Measurements from ENCODE around the gene EPHB6.

EPHB6 gene

GRCh38 chr7:142832417-142832816 lies 22.5 kb upstream of the EPHB6 start:
- Histone ChIP-seq H3K36me3 (ENCODE audit: control insufficient read depth, insufficient read depth, low read length) (no peaks in the 10 kb centered on the region), H3K27ac (ENCODE audit: insufficient read depth, low read depth, low read length, poor library complexity, severe bottlenecking) (no peak overlapping the region), H3K27me3 (ENCODE audit: control insufficient read depth, insufficient read depth, low read length, poor library complexity, severe bottlenecking) (no peaks in the 10 kb centered on the region), H3K4me1 (ENCODE audit: control insufficient read depth, insufficient read depth, low read length) (no peaks in the 10 kb centered on the region), H3K9me3 (ENCODE audit: control insufficient read depth, low read length) (no peaks in the 10 kb centered on the region), H3K4me3 (ENCODE audit: insufficient read depth, low read depth, low read length) (no peak overlapping the region)
- WGBS, 2 experiments = 94 to 96% methylated on average over 2 of the region's 2 CpGs

DNA sequence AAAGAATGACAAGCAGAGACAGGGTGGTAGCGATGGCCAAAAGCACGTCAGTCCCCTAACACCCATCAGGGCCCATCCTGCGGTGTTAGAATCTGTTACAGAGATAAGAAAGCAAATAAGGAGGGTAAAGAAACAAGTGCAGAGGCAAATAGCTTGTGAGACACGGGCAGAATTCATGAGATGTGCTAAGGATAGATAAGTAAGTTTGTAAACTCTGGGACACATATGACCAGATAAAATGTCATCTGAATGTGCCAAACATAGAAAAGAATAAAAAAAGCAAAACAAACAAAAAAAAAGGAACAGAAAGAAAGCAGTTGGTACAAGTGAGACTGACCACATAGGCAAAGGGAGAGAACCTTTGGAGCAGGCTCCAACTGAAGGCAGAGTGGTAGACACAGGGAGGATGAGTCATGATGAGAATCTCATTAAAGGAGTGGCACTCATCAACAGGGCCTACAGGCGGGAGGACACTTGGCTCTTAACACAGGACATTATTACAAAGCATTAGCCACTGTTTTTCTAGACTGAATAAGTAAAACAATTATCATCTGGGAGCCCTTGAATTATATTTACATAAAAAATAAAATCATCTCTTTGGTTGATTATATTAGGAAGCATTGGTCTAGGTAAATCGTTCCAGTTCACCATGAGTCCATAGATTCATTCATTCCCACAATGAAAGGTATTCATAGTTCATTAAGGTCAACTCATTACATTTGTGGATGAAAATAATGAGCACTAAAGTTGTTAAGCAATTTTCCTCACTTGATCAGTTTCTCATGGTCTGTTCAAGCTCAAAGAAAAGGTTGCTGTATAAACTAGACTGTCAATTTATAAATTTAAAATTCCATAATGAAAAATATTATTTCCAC lies 21.5 kb upstream of the EPHB6 start:
- 66 to 91% methylated on average over 5 of the region's 6 CpGs for WGBS, 2 experiments
- no peaks in the 10 kb centered on the region for H3K36me3 ChIP-seq (ENCODE audit: control insufficient read depth, insufficient read depth, low read length)
- no peak overlapping the region for H3K27ac ChIP-seq (ENCODE audit: insufficient read depth, low read depth, low read length, poor library complexity, severe bottlenecking)

GRCh38 chr7:142835487-142835886 lies 19.4 kb upstream of the EPHB6 start:
- Histone ChIP-seq H3K27ac (ENCODE audit: insufficient read depth, low read depth, low read length, poor library complexity, severe bottlenecking) (no peak overlapping the region), H3K27me3 (ENCODE audit: control insufficient read depth, insufficient read depth, low read length, poor library complexity, severe bottlenecking) (no peaks in the 10 kb centered on the region), H3K9me3 (ENCODE audit: control insufficient read depth, low read length) (no peaks in the 10 kb centered on the region), H3K4me1 (ENCODE audit: control insufficient read depth, insufficient read depth, low read length) (no peaks in the 10 kb centered on the region), H3K4me3 (ENCODE audit: insufficient read depth, low read depth, low read length) (no peak overlapping the region), H3K36me3 (ENCODE audit: control insufficient read depth, insufficient read depth, low read length) (no peaks in the 10 kb centered on the region)
- WGBS, 2 experiments = 21 to 30% methylated on average over 3 of the region's 3 CpGs

More for the DNA sequence above, 21.5 kb upstream of the EPHB6 start:
- Histone ChIP-seq H3K4me3 (ENCODE audit: insufficient read depth, low read depth, low read length) (no peak overlapping the region), H3K9me3 (ENCODE audit: control insufficient read depth, low read length) (no peaks in the 10 kb centered on the region), H3K27me3 (ENCODE audit: control insufficient read depth, insufficient read depth, low read length, poor library complexity, severe bottlenecking) (no peaks in the 10 kb centered on the region), H3K4me1 (ENCODE audit: control insufficient read depth, insufficient read depth, low read length) (no peaks in the 10 kb centered on the region)

- H3K4me1 ChIP-seq (ENCODE audit: control insufficient read depth, insufficient read depth, low read length) = no peaks in the 10 kb centered on the region
- 93 to 98% methylated on average over 2 of the region's 3 CpGs for WGBS, 2 experiments
- H3K27ac ChIP-seq (ENCODE audit: insufficient read depth, low read depth, low read length, poor library complexity, severe bottlenecking) = no peak overlapping the region
- H3K27me3 ChIP-seq (ENCODE audit: control insufficient read depth, insufficient read depth, low read length, poor library complexity, severe bottlenecking) = no peaks in the 10 kb centered on the region
- no peak overlapping the region for H3K4me3 ChIP-seq (ENCODE audit: insufficient read depth, low read depth, low read length)
- no peaks in the 10 kb centered on the region for H3K9me3 ChIP-seq (ENCODE audit: control insufficient read depth, low read length)
- H3K36me3 ChIP-seq (ENCODE audit: control insufficient read depth, insufficient read depth, low read length) = no peaks in the 10 kb centered on the region
Measured at GRCh38 chr7:142836426-142836825, 18.4 kb upstream of the EPHB6 start.

DNA sequence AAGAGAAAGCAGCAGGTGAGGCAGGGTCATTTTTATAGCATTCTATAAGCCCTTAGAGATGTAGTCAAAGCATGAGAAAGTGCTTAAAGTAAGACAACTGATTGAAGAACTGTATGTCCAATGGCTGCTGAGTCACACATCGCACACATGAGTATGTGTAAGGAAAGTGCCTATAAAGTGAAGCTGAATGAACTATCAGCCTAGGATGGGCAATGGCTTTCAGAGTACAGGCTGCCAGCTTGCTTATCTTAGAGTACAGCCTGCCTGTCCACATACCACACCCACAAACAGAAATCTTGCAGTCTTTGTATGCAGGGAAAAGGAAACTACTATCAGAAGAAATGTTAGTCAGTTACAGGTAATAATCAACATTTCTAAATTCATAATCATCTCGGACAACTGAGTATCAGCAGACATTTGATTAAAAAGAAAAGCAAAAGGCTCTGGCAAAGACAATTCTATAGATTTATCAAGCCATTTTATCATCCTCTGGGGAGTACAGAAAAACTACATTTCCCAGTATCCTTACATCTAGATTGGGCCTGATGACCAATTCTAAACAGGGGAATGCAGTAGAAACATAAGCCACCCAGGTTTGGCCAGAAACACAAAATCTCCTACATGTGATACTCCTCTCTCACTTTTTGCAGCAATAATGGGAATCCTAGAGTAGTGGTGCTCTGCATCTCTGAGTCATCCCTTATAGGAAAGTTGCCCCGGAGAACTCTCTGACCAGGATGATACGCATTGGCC lies 16.2 kb upstream of the EPHB6 start:
- no peaks in the 10 kb centered on the region for H3K4me1 ChIP-seq (ENCODE audit: control insufficient read depth, insufficient read depth, low read length)

GRCh38 chr7:142842251-142842766 lies 12.6 kb upstream of the EPHB6 start:
- H3K4me1 ChIP-seq (ENCODE audit: control insufficient read depth, insufficient read depth, low read length) = no peaks in the 10 kb centered on the region
- H3K9me3 ChIP-seq (ENCODE audit: control insufficient read depth, low read length) = no peaks in the 10 kb centered on the region
- no peak overlapping the region for H3K27ac ChIP-seq (ENCODE audit: insufficient read depth, low read depth, low read length, poor library complexity, severe bottlenecking)
- no peak overlapping the region for H3K4me3 ChIP-seq (ENCODE audit: insufficient read depth, low read depth, low read length)
- H3K36me3 ChIP-seq (ENCODE audit: control insufficient read depth, insufficient read depth, low read length) = no peaks in the 10 kb centered on the region
- WGBS, 2 experiments = 95 to 100% methylated on average over 1 of the region's 1 CpG
- H3K27me3 ChIP-seq (ENCODE audit: control insufficient read depth, insufficient read depth, low read length, poor library complexity, severe bottlenecking) = no peaks in the 10 kb centered on the region

More for the DNA sequence above, 16.2 kb upstream of the EPHB6 start:
- Histone ChIP-seq H3K9me3 (ENCODE audit: control insufficient read depth, low read length) (no peaks in the 10 kb centered on the region), H3K27ac (ENCODE audit: insufficient read depth, low read depth, low read length, poor library complexity, severe bottlenecking) (no peak overlapping the region), H3K27me3 (ENCODE audit: control insufficient read depth, insufficient read depth, low read length, poor library complexity, severe bottlenecking) (no peaks in the 10 kb centered on the region), H3K36me3 (ENCODE audit: control insufficient read depth, insufficient read depth, low read length) (no peaks in the 10 kb centered on the region), H3K4me3 (ENCODE audit: insufficient read depth, low read depth, low read length) (no peak overlapping the region)
- 70 to 72% methylated on average over 4 of the region's 4 CpGs for WGBS, 2 experiments

GRCh38 chr7:142847353-142847752 lies 7.5 kb upstream of the EPHB6 start:
- WGBS, 2 experiments = 95% methylated on average over 1 to 2 of the region's 2 CpGs
- Histone ChIP-seq H3K27ac (ENCODE audit: insufficient read depth, low read depth, low read length, poor library complexity, severe bottlenecking) (no peak overlapping the region), H3K4me3 (ENCODE audit: insufficient read depth, low read depth, low read length) (no peak overlapping the region), H3K9me3 (ENCODE audit: control insufficient read depth, low read length) (no peaks in the 10 kb centered on the region), H3K27me3 (ENCODE audit: control insufficient read depth, insufficient read depth, low read length, poor library complexity, severe bottlenecking) (no peaks in the 10 kb centered on the region), H3K4me1 (ENCODE audit: control insufficient read depth, insufficient read depth, low read length) (no peaks in the 10 kb centered on the region), H3K36me3 (ENCODE audit: control insufficient read depth, insufficient read depth, low read length) (no peaks in the 10 kb centered on the region)

DNA sequence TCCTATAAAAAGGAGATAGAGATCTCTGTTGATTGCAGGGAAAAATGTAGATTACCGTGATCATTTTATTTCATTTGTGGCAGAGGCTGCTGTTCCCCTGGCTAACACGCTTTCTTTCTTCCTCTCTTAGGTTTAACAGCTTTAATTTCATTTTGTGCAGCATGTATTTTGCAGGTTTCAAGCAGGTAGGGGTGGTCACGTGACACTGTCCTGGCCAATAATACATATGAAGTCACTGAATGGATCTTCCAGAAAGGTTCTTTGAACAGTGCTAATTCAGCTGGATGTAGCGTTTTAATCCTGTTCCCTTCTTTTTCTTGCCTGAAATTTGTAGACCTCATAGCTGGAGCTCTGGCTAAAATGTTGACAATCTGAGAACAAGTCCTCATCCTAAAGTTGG lies 3.6 kb upstream of the EPHB6 start:
- Histone ChIP-seq H3K4me1 (ENCODE audit: control insufficient read depth, insufficient read depth, low read length) (no peaks in the 10 kb centered on the region), H3K36me3 (ENCODE audit: control insufficient read depth, insufficient read depth, low read length) (no peaks in the 10 kb centered on the region), H3K9me3 (ENCODE audit: control insufficient read depth, low read length) (no peaks in the 10 kb centered on the region), H3K4me3 (ENCODE audit: insufficient read depth, low read depth, low read length) (no peak overlapping the region), H3K27ac (ENCODE audit: insufficient read depth, low read depth, low read length, poor library complexity, severe bottlenecking) (no peak overlapping the region), H3K27me3 (ENCODE audit: control insufficient read depth, insufficient read depth, low read length, poor library complexity, severe bottlenecking) (peaks cover 15% of the 10 kb centered on the region)
- 94 to 95% methylated on average over 4 of the region's 4 CpGs for WGBS, 2 experiments

DNA sequence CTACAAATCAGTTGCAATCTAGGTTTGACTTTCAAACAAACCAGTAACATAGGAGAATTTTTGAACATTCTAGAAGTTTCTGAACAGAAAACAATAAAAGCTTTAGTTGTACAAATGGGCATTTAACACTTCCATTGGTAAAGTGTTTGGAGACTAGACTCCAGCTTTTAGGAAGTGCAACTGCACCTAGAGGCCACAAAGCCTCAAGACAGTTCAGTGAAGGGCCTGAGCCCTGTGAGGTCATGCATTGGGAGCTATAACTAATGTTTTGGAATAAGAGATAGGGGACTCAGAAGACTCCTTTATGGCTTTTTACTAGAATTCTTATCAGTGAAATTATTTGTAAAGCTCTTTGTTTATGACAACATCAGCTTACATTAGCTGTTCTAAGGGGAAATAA lies 3.0 kb upstream of the EPHB6 start:
- no peaks in the 10 kb centered on the region for H3K4me1 ChIP-seq (ENCODE audit: control insufficient read depth, insufficient read depth, low read length)
- no peak overlapping the region for H3K27ac ChIP-seq (ENCODE audit: insufficient read depth, low read depth, low read length, poor library complexity, severe bottlenecking)
- no peaks in the 10 kb centered on the region for H3K36me3 ChIP-seq (ENCODE audit: control insufficient read depth, insufficient read depth, low read length)
- no peaks in the 10 kb centered on the region for H3K9me3 ChIP-seq (ENCODE audit: control insufficient read depth, low read length)
- peaks cover 18% of the 10 kb centered on the region for H3K27me3 ChIP-seq (ENCODE audit: control insufficient read depth, insufficient read depth, low read length, poor library complexity, severe bottlenecking)
- H3K4me3 ChIP-seq (ENCODE audit: insufficient read depth, low read depth, low read length) = no peak overlapping the region

- 1 to 3% methylated on average over 23 of the region's 23 CpGs for WGBS, 2 experiments
- H3K4me3 ChIP-seq (ENCODE audit: insufficient read depth, low read depth, low read length) = peak overlapping the region; percentile 86
- no peaks in the 10 kb centered on the region for H3K36me3 ChIP-seq (ENCODE audit: control insufficient read depth, insufficient read depth, low read length)
- no peak overlapping the region for H3K27ac ChIP-seq (ENCODE audit: insufficient read depth, low read depth, low read length, poor library complexity, severe bottlenecking)
- H3K27me3 ChIP-seq (ENCODE audit: control insufficient read depth, insufficient read depth, low read length, poor library complexity, severe bottlenecking) = peaks cover 18% of the 10 kb centered on the region
- no peaks in the 10 kb centered on the region for H3K9me3 ChIP-seq (ENCODE audit: control insufficient read depth, low read length)
- H3K4me1 ChIP-seq (ENCODE audit: control insufficient read depth, insufficient read depth, low read length) = no peaks in the 10 kb centered on the region
Measured at GRCh38 chr7:142853739-142854371, 1.0 kb upstream of the EPHB6 start.

Measured in ectodermal cell (in vitro differentiated cells).